GM21786 (cell line): Measurements from ENCODE around the gene ZNF334.

Source experiments
- ATAC-seq: cut with Tn5 transposase; IDR thresholded peaks from one replicate; pipeline ENCODE4 v1.9.1; 2021; ENCODE audit not compliant: unreplicated experiment

The ZNF334 gene

DNA sequence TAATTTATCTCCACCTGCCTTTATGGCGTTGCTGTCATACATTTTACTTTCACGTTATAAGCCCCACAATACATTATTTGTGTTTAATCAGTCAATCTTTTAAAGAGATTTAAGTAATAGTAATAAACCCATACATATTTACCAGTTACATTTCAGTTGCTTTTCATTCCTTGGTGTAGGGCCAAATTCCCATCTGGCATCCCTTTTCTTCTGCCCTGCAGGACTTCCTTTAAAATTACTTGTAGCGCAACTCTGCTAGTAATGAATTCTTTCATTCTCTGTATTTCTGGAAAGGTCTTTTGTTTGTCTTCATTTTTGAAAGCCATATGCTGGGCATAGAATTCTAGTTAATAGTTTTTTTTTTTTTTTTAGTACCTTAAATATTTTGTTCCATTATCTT, 24.9 kb downstream of the ZNF334 start:
- no peak for ATAC-seq

DNA sequence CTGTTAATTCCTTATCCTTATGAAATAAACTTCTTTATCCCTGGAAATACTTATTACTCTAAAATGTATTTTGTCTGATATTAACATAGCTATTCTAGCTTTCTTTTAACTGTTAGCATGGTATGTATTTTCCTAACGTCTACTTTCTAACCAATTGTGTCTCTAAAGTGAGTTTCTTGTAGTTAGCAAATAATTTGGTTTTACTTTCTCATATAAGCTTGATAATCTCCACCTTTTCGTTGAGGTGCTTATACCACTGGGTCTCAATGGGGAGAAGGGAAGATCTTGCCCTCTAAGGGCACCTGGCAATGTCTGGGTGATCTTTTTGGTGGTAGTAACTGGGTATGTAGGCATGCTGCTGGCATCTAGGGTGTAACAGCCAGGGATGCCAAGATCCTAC, 25.7 kb downstream of the ZNF334 start:
- no peak for ATAC-seq

DNA sequence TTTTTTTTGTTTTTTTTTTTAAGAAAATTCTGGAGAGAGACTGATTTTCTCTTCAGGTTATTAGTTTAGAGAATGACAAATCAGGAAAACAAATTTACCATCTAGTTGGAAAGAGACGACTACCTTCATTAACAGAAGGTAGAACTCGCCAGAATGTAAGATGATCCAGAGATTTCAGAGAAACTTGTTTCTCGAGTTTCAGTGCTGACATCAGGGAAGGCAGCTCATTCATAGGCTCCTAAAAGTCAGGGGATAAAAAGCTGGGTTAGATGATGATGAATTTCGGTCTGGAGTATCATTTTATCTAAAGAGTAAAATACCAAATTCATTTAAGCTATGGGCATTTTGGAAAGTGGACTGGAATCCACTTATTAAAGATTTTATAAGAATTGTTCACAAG, 27.9 kb downstream of the ZNF334 start:
- ATAC-seq, result no peak

DNA sequence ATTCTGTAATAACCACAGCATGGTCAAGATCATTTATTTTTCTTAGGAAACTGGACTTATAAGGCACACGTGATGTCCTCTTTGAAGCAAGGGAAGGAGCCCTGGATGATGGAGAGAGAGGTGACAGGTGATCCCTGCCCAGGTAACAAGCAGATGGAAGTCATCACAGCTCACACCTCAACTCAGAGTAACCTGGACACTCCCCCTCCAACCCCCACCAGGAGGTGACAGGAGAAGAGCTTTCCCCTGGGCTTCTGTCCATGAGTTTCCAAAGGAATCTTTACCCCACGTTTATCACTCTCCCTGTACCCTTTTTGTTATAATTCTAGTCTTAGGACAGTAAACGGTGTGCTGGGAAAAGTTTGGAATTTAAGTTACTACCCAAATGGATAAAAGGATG, 28.4 kb downstream of the ZNF334 start:
- no peak for ATAC-seq

DNA sequence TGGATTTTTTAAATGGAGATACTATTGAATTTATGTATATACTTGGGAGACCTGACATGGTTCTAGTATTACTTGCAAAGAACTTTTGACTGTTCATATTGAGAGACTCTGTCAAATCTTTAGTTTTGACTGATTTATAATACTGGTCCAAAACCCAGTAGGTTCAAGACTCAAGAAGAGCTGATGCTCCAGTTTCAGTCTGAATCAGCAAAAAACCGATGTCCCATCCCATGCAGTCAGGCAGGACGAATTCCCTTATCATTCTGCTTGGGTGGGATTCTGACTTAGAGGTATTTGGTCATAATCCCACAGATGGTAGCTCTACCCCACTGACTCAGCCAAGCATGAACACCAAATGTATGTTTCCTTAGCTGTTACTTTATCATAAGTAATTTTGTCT, 29.5 kb downstream of the ZNF334 start:
- ATAC-seq, result no peak

DNA sequence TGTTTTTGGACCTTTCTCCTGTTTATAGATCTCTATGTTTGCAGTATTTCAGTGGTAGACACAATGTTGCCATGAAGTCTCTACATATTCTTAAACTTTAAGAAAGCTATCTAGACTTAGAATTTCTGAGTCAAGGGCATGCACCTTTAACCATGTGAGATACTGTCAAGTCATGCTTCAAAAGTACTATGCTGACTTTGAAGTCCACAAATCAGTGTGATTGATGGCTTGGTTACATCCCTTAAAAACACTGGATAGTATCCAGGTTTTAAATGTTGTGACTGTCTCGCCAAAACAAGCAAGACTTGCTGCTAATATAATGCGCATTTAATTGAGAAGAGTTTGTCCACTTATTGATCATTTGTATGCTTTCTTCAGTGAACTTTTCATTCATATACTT, 30.5 kb downstream of the ZNF334 start:
- ATAC-seq, result no peak

DNA sequence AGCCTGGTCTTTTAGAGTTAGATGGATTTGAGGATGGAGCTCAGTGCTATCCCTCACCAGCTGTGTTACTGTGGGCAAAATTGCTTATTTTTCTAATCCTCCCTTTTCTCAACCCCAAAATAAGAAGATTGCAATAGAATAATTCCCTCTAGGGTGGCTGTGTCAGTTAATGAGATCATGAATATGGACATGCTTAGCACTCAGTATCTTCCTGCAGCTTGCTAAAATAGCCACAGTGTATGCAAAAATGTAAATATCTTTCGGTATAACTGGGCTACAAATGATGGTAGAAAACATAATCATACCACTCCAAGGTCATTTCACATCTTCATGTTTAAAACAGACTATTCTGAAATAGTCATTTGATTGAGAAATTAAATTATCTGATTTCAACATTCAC, 35.7 kb downstream of the ZNF334 start:
- no peak for ATAC-seq

DNA sequence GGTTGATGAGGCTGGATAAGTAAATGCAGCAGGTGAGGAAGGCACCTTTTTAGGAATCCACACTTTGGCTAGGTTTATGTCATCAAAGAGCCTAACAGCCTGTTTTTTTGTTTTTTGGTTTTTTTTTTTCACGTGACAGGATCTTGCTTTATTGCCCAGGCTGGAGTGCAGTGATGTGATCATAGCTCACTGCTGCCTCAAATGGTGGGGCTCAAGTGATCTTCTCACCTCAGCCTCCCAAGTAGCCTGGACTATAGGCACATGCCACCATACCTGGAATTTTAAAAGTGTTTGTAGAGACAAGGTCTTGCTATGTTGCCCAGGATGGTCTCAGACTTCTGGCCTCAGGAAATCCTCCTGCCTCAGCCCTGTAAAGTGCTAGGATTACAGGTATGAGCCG, 36.1 kb downstream of the ZNF334 start:
- ATAC-seq, result no peak

DNA sequence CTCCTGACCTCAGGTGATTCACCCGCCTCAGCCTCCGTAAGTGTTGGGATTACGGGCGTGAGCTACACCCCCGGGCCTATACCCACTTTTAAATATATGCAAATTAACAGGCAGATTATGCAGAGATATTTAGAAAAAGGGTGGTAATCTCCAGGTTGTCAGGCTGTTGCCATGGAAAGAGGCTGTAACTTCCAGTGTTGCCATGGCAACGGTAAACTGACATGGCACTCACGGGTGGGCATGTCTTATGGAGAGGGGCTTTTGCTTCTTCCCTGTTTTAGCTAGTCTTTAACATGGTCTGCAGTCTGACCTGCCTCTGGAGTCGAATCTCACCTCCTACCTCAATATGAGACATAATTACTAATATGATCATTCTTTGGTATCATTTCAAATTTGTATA, 44.9 kb downstream of the ZNF334 start:
- no peak for ATAC-seq

DNA sequence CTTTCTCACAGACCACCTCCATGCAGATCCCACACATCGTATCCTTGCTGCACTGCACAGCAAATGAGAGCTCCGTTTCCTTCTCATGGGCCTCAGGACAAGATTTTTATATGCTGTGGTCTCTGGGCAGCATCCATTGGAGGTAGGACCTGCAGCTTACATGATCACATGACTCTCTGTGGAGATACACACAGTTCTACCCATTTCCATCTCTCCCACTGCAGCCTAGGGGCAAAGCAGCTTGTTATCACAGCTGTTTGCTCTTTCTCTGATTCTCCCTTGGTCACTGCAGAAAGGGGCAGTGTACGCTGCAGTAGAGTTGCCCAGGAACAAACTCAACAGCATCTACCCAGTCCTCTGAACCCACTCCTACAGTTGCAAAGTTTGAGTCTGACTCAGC, 48.9 kb downstream of the ZNF334 start:
- no peak for ATAC-seq

DNA sequence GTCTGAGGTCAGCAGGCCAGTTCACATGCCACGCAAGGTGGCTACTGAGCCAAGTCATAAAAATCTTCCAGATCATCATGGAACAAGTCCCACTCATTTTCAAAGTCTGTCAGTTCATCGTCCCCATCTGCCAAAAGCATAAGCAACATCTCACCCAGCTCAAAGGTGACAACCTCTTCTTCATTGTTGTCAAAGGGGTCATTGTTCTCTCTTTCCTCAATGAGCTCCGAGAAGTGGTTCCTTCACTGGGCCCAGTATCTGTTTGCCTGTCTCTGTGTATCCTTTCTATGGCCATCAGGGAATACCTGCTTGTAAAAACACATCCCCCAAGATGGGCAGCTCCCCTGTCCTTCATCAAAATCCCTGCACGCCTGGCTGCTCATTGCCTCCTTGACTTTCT, 49.5 kb downstream of the ZNF334 start:
- no peak for ATAC-seq

DNA sequence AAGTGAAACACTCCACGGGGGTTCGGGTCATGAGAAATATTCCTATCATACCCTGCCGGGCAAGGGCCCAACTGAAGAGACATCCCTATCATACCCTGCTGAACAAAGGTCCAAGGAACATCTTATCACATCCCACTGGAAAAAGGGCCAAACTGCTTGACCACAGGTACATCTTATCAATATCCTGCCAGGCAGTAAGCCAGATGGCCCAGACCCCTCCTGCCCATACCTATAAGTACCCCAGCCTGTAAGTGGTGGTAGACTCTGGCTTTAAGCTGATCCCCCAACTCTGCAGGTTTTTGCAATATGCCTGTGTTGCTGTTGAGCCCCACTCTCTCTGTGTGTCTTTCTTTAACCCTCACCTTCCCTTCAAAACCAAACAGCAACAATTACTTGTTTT, 51.6 kb downstream of the ZNF334 start:
- ATAC-seq, result no peak

DNA sequence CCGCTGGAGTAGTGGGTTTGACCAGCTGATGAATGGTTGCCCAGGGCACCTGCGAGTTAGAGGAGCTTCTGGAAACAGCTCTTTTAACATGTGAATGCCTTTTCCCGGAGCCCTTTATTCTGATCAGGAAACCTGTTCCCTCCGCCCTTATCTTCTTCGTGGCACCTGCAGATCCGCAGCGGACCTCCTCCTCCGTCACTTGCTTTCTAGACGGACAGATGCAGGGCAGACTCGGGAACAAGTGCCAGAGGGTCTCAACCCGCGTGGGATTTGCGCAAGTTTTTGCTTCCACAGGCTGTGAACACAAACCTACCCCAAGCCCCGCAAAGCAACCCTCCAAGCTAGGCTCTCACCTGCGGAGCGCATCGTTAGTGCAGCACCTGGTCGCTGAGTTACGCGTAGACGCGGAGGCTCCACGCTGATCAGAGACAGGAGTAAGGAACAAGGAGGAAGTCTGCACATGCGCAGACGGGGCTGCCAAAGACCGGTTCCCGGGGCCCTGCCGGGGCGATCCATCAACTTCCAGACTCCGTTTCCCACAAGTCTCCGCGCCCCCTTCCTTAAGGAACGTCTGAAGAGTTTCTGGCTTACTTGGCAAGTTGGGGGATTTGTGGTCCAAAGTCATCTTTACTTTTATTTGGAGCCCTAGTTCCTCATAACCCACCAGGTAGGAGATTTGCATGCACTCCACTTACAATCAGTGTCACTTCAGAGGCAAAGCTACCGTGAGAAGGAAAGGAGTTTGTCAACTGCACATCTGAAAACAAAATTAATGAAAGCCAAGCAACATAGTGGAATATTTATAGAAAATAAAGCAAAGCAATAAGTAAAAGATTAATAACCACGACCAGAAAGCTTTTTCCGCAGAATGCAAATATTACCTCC, 54.3 kb downstream of the ZNF334 start:
- ATAC-seq, result no peak

DNA sequence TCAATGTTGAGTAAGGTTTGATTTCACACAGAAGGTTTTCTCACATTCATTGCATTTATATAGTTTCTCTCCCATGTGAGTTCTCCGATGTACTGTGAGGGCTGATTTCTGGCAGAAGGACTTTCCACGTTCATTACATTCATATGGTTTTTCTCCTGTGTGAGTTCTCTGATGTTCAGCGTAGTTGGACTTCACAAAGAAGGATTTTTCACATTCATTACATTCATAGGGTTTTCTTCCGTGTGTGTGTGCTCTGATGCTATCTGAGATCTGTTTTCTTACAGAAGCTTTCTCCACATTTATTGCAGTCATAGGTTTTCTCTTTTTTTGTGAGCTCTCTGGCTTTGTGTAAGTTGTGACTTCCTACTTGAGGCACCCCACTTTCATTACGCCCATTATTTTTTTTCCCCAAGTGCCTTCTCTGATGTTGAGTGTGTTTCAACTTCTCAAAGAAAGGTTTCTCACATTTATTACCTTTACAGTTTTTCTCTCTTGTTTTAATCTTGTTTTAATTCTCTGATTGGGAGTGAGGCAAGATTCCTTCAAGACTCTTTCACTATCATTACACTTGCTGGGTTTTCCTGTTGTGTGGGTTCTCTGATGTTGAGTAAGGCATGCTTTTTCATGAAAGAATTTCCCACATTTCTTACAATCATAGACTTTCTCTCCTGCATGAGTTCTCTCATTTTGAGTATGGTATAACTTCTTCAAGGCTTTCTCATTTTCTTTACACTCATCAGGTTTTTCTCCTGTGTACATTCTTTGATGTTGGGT, 56.9 kb downstream of the ZNF334 start:
- no peak for ATAC-seq

DNA sequence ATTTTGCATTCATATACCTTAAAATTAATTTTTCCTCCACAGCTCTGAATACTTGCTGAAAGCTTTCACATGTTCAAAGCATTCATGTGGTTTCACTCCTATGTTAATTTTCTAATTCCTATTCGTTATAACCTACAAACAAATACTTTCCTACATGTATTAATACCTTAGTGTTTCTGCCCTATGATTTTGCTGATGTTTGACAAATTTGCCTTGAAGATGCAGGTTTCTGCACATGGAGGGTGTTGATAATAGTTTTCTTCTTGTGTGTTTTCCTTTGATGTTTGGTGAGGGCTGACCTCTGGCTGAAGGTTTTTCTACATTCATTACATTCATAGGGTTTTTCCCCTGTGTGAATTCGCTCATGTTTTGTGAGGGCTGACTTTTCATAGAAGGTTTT, 57.6 kb downstream of the ZNF334 start:
- no peak for ATAC-seq
